PC-9 (cell line): ENCODE results near the gene CDC42BPA.

ENCODE experiments used
- CTCF ChIP-seq: fragments of 200-600 bp; sonication (generic); conservative IDR thresholded peaks from 2 replicates; pipeline ENCODE4 v1.6.1; 2017; ENCODE audit warnings: mixed run types, antibody characterized with exemption, mild to moderate bottlenecking, moderate library complexity
- EZH2 ChIP-seq: fragments of 200-600 bp; sonication (generic); IDR thresholded peaks from 2 replicates; pipeline ENCODE4 v1.8.0; 2017; ENCODE audit warnings: antibody characterized with exemption, low read depth

DNA sequence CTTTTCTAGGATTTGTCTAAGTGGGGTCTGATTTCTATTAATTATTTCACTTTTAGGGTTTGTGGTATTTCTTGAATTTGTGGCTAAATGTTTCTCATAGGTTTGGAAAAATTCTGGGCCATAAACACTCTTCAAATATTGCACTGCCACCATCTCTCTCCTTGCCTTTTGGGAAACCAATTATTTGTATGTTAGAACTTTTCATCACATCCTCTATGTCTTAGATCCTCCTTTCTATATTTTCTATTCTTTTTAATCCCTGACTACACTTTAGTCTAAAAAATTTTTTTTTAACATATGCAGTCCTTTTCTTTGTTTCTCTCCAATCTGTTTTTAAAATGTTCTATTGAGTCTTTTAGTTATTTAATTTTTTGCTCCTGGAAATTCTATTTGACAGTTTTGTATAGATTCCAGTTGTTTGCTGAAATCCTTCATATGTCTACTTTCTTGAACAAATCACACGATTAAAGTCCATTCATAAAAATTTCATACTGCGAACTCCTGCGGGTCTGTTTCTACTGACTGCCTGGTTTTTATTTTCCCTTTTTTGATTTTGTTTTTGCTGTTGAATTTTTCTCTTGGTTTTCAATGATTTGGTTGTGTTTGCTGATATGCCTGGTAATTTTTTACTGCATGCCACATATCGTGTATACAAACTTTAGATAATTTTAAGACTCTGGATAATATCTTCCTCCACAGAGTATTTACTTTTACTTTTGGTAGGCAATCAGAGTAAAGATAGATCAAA, 235.1 kb downstream of the CDC42BPA start:
- TF ChIP-seq CTCF, result no peak
- no peak for TF ChIP-seq EZH2
